Stimulated activated CD8-positive, alpha-beta memory T cell treated with anti-CD3 and anti-CD28 coated beads, Interleukin-12 subunit alpha, Interleukin-12 subunit beta, amount 100 ng/mL, for 24 hours (primary cell): ENCODE measurements around the gene TTC28.

Experiments
- DNase-seq: peaks from one replicate; pipeline ENCODE4 v3.0.0-alpha.2; 2020; ENCODE audit errors: extremely low read depth

TTC28 gene

DNA sequence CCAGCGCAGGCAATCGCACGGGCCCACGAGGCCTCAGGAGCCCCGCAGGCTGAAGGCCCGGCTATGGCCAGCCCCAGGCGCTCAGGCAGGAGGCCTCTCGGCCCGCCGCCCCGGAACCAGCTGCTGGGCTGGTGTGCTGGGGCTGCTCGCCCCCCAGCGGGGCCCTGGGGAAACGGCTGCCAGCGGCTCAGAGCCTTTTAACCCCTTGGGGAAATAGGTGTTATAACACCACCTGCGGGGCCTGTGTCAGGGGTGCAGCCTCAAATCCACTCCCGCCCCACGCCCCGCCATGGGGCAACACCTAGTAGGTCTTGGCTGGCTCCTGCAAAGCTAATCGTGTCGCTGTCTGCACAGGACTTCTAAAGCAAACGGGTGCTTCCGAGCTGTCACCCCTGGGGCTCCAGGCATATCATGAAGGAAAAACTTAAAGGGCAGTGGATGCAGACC lies 237.4 kb downstream of the TTC28 start:
- DNase-seq = peak; percentile 20

DNA sequence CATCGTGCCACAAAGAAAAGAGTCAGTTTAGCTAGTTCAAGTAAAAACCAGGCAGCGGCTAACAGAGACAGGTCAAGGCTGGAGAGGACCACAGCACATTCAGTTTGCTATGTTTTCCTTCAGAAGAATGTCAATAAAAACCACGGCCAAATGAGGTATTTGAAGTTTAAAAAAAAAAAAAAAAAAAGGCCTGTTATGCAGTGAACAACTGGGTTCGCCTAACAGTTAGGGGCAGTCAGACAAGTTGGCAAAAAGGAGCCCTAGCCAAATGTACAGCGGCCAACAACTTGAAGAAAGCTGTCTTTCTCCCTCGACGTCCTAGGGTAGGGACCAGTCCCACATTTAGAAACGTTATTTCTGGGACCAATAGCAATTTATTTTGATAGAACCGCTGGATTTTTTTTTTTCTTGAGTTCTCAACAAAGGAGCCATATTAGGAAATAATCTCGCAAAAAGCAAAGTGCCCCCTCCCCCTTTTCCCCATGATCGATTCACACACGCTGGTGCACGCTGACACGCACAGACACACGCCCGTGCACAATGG lies 237.8 kb downstream of the TTC28 start:
- DNase-seq = no peak

DNA sequence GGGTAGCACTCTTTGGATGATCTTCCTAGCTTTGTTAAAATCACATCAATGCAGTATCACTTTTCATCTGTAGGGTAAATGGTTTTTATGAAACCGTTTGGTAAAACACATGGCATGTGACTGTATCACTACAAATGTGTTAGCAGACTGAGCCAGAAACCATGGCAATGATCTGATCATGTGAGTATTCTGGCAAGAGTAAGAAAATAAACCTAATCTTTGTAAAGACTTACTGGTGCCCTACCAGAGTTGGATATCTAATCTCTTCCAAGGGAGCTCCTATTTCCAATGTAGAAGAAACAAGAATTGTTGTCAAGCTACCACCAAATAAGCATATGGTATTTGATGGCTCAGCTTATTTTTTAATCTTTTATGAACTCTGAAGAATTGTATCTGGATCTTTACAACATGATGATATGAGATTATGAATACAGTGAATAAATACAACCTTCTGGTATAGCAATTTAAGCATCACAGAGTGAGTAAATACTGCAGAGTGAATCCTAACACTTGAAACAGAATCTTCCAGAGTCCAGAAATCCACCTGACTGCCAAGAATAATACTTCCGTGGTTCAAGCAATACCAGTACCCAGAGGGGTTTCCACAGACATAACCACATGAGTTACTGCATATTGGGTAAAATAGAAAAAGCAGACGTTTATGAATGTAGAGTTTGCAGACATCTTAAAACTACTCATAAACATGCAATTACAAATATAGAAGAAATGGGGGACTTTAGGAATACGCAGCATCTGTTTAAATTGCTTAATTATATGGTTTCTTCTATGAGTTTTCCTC lies 238.8 kb downstream of the TTC28 start:
- DNase-seq = no peak

- DNase-seq = no peak
Measured at GRCh38 chr22:28438183-28438768, 241.4 kb downstream of the TTC28 start.

GRCh38 chr22:28435982-28436381 lies 243.7 kb downstream of the TTC28 start:
- no peak for DNase-seq

GRCh38 chr22:28435140-28435768 lies 244.4 kb downstream of the TTC28 start:
- no peak for DNase-seq

DNA sequence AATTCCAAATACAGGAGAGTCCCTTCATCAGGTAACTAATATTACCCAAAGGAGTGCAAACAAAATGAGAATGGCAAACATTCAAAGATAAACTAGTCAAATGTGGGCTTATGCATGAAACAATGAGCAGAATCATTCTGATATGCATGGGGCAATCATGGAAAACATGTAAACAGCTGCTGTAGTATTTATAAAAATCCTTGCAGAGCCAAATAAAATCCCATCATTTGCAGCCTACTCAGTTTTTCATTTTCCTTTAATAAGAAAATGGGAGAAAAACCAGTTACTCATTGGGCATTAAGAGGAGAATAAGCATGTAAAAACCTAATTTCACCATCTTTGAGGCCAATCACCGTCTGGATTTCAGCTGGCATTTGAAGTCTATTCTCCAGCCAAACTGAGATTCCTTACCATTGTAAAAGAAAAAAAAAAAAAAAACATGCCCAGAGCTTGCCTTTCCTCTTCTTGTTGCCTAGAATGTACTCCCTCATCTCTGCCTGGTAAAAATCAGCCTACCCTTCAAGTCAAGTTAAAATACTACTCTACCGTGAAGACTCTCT lies 249.1 kb downstream of the TTC28 start:
- no peak for DNase-seq

GRCh38 chr22:28429711-28430110 lies 249.9 kb downstream of the TTC28 start:
- DNase-seq = no peak

GRCh38 chr22:28428271-28428670 lies 251.4 kb downstream of the TTC28 start:
- no peak for DNase-seq

GRCh38 chr22:28426346-28427132 lies 253.1 kb downstream of the TTC28 start:
- no peak for DNase-seq

DNA sequence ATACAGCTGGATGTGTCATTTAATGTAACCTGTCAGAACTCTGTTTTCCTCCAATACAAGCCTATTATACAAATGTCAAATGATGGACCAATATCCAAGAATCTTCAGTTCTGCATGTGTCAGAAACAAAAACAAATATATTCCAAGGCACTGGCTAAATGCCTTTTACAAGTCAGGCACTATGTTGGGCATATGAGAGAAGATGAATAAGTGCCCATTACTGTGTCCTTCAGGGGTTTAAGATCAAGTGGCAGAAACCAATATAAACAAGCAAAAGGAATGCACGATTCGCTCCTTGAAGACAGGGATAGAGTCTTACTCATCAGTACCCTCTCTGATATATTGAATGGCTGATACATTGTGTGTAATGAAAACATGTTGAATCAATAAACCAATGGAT lies 254.4 kb downstream of the TTC28 start:
- DNase-seq = no peak

- DNase-seq = no peak
Measured at GRCh38 chr22:28424427-28425080, 255.1 kb downstream of the TTC28 start.

DNA sequence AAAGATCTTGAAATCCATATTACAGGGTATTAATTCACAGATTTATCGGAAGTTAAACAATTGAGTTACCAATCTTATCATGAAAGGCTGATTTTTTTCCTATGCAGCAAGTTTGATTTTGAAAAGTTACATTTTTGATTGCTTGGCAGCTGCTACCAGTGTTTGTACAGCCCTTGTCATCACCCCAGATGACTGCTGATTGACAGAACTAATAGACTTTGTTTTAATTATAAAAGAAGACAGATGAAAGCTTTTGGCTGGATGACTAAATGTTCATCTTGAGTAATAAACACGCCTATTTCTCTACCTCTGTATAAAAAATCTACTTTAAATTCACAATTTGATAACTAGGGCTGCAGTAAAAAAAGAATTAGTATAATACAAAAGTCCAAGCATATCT lies 259.7 kb downstream of the TTC28 start:
- no peak for DNase-seq

GRCh38 chr22:28418008-28418407 lies 261.6 kb downstream of the TTC28 start:
- no peak for DNase-seq

- no peak for DNase-seq
Measured at GRCh38 chr22:28417431-28417830, 262.2 kb downstream of the TTC28 start.

- DNase-seq = no peak
Measured at GRCh38 chr22:28414913-28415312, 264.7 kb downstream of the TTC28 start.

- DNase-seq = no peak
Measured at GRCh38 chr22:28413612-28414399, 265.8 kb downstream of the TTC28 start.

GRCh38 chr22:28412109-28412508 lies 267.5 kb downstream of the TTC28 start:
- DNase-seq = no peak

DNA sequence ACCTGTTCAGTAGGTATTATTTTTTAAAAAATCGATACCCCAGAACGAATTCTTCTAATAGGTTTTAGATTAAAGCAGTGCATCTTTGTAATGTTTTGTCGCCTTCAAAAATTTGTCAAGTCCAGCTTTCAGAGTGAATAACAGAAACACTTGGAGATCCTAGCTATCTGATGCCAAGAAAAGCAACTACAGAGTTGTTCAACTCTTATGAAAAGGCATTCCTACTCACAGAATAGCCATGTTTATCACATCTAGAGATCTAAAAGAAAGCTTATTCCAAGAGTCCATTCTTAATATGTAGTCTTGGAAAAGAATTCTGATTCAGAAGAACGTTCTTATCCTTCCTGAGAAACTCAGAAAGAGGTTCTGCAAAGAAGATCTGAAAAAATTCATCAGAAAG lies 268.5 kb downstream of the TTC28 start:
- no peak for DNase-seq
